T-helper 9 cell (primary cell): ENCODE data around the gene NAA50.

Experiments used
- DNase-seq: peaks from one replicate; pipeline ENCODE4 v3.0.0-alpha.2; 2020

NAA50 gene

GRCh38 chr3:113685124-113685523 is 60.9 kb downstream of the NAA50 start:
- DNase-seq, result no peak

- DNase-seq, result no peak
Measured at GRCh38 chr3:113684271-113684819, 61.7 kb downstream of the NAA50 start.

- no peak for DNase-seq
Measured at GRCh38 chr3:113678773-113679172, 67.3 kb downstream of the NAA50 start.

- no peak for DNase-seq
Measured at GRCh38 chr3:113677737-113678136, 68.3 kb downstream of the NAA50 start.

GRCh38 chr3:113676261-113676660 is 69.8 kb downstream of the NAA50 start:
- no peak for DNase-seq

- DNase-seq, result no peak
Measured at GRCh38 chr3:113673593-113673992, 72.5 kb downstream of the NAA50 start.

GRCh38 chr3:113668015-113668414 is 78.0 kb downstream of the NAA50 start:
- DNase-seq, result no peak
